Middle frontal gyrus (tissue), 1 donor: ENCODE data around the gene ASF1A.
A peak's percentile ranks its signal among the peaks of the same experiment; 100 is the strongest.
"Not testable (repeated sequence)": the region's sequence is repeated elsewhere in the genome, so short reads cannot be mapped to it uniquely, and the experiment has no call there.

Experiments used
- DNase-seq: peaks from one replicate; pipeline ENCODE4 v3.0.0-alpha.2; 2015; ENCODE audit warnings: low spot score; ENCODE audit errors: extremely low spot score

The ASF1A gene

DNA sequence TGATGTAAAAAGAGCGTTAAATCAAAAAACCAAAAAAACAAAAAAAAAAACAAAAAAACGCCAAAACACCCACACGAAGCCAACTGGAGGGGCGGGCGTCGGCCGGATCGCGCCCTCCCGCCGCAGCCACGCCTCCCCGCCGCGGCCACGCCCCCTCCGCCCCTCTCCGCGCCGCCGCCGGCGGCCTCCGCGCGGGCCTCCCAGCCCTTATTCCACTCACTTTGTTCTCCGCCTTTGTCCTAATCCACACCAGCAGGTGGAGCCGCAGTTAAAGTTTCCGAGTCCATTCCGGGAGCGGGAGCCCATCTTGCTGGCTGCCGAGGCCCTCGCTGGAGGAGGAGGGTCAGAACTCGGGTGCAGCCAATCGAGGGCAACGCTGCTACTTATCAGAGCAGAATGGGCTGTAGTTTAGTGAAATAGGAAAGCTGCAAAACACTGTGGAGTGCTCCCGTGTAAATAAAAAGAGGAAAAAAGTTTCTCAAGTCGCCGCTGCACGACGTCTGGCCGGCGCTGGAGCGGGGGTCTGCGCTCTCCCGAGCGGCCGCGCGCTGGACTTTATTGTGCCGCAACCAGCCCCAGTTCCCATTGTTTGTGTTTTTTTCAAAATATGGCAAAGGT, at the start of gene ASF1A:
Gene ASF1A, plus strand, starts transcription at position 346 of the 618 bp plus-strand sequence. Its CDS starts 262 bp downstream, at position 608.
- DNase-seq = peak; percentile 93

DNA sequence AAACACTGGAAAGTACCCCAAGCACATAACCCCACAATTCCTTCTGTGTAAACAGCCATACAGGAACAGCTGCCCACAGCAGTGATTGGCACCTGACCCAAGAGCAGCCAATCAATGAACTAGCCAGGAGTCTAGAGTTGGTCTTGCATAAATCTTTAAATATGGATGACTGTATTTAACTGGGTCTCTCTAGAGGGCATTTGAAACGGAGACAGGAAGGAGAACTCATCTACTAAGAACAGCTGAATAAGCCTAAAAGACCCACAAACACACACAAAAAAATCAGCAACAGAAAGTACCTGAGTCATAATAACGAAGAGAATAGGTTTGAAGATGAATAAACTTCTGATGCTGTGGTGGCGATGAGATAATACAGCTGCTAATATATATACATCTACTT, 49.0 kb upstream of the ASF1A start:
- DNase-seq = no peak

- no peak for DNase-seq
Measured at GRCh38 chr6:118853408-118853807, 40.5 kb upstream of the ASF1A start.

- no peak for DNase-seq
Measured at GRCh38 chr6:118856301-118856700, 37.7 kb upstream of the ASF1A start.

GRCh38 chr6:118859517-118860064, 34.4 kb upstream of the ASF1A start:
- no peak for DNase-seq

GRCh38 chr6:118860363-118860762, 33.6 kb upstream of the ASF1A start:
- DNase-seq = no peak

- no peak for DNase-seq
Measured at GRCh38 chr6:118860880-118861279, 33.1 kb upstream of the ASF1A start.

GRCh38 chr6:118862443-118862842, 31.5 kb upstream of the ASF1A start:
- DNase-seq = no peak

DNA sequence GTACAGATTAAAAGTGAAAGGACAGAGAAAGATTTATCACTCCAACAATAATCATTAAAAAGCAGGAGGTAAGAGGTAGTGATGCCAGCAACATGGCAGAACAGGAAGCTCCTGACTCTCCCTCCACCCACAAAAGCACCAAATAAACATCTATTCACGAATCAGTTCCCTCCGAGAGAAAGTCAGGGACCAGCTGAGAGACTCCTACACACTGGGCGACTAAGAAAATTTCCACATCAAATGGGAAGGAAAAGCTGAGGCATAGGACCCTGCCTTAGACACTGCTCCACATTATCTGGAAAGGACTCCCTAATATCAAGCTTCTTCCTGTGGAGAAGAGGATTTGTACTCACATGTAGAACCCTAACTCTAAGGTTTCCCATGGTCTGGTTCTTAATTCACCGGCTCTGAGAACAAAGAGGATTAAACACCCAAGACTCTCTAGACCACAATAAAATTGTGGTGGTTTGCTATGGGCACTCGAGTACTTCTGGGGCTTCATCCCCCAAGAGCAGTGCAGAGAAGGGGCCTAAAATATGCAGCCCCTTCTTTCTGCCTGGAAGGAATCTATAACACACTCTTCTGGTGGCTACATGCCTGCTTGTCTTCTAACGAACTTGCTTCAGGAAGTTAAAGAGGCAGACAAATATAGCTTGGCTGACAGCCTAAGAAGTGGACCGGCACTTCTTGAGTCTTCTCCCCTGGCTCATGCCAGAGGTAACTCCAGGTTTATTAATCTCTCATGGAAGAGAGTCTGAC, 29.4 kb upstream of the ASF1A start:
- no peak for DNase-seq

- no peak for DNase-seq
Measured at GRCh38 chr6:118865100-118865391, 28.9 kb upstream of the ASF1A start.

GRCh38 chr6:118867181-118867580, 26.8 kb upstream of the ASF1A start:
- DNase-seq = no peak

- DNase-seq = not testable (repeated sequence)
Measured at GRCh38 chr6:118868901-118869300, 25.1 kb upstream of the ASF1A start.

DNA sequence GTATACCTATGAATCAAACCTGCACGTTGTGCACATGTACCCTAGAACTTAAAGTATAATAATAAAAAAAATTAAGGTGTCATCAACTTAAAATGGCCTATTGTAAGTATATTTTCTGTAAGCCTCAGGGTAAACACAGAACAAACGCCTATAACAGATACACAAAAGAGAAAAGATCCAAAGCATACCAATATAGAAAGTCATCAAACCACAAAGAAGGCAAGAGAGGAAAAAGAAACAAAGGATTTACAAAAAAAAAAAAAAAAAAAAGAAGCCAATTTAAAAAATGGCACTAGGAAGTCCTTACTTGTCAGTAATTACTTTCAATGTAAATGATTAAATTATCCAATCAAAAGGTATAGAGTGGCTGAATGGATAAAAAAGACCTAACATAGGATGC, 24.6 kb upstream of the ASF1A start:
- no peak for DNase-seq

DNA sequence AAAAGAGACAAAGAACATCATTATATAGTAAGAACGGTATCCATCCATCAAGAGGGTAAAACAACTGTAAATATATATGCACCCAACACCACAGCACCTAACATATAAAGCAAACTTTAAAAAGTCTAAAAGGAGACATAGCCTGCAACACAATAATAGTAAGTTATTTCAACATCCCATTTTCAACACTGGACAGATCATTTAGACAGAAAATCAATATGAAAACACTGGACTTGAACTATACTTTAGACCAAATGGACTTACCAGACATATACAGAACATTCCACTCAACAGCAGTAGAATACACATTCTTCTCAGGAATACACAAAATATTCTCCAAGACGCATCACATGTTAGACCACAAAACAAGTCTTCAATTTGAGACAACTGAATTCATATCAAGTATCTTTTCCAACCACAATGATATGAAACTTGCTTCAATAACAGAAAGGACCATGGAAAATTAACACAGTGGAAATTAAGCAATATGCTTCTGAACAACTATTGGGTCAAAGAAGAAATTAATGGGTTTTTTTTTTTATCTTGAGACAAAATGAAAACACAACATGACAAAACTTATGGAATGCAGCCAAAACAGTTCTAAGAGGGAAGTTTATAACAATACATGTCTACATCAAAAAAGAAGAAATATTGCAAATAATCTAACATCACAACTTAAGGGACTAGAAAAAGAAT, 23.9 kb upstream of the ASF1A start:
- no peak for DNase-seq

DNA sequence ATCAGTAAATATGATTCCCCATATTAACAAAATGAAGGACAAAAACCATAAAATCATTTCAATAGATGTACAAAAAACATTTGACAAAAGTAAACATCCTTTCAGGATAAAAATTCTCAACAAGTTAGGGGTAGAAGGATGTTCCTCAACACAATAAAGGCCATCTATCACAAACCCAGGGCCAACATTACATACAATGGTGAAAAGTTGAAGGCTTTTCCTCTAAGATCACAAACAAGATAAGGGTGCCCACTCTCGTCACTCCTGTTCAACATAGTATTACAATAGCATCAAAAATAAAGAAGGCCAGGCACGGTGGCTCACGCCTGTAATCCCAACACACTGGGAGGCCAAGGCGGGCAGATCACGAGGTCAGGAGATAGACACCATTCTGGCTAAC, 22.6 kb upstream of the ASF1A start:
- DNase-seq = no peak

GRCh38 chr6:118872318-118872717, 21.6 kb upstream of the ASF1A start:
- DNase-seq = no peak

GRCh38 chr6:118872726-118873125, 21.2 kb upstream of the ASF1A start:
- no peak for DNase-seq

DNA sequence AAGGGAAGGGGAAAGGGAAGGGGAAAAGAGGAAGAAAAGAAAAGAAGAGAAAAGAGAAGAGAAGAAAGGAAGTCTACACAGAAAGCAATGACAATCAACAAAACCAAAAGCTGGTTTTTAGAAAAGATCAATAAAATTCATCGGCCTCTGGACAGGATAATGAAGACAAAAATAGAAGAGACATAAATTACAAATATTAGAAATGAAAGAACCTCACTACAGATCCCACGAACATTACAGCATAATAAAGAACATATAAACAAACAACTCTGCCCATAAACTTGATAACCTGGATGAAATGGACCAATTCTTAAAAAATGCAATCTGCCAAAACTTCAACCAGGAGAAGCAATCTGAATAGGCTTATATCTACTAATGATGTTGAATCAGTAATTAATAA, 20.7 kb upstream of the ASF1A start:
- no peak for DNase-seq

DNA sequence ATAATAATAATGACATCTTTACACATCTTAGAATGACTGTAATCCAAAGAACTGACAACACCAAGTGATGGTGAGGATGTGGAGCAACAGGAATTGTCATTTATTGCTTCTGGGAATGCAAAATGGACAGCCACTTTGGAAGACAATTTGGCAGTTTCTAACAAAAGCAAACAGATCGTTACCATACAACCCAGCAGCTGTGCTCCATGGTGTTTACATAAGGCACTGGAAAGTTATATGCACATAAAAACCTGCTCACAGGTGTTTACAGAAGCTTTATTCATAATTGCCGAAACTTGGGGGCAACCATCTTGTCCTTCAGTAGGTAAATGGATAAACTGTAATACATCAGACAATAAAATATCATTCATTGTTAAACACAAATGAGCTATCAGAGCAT, 18.3 kb upstream of the ASF1A start:
- no peak for DNase-seq

- no peak for DNase-seq
Measured at GRCh38 chr6:118876198-118876597, 17.8 kb upstream of the ASF1A start.

DNA sequence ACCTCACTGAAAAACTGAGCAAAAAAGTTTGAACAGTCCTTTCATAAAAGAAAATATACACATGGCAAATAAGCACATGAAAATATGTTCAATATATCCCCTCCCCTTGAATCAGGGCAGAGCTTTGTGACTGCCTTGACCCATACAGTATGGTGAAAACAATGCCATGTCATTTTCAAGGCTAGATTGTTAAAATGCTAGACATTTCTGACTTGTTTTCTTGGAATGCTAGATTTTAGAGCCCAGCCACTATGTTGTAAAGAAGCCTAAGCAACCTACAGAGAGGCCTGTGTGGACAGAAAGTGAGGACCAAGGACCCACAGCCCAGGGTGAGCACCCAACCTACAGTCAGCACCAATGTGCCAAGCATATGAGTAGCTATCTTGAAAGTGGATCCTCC, 17.1 kb upstream of the ASF1A start:
- DNase-seq = no peak

GRCh38 chr6:118877806-118878205, 16.1 kb upstream of the ASF1A start:
- DNase-seq = no peak
